Activated CD4-positive, alpha-beta T cell treated with anti-CD3 and anti-CD28 coated beads for 36 hours (primary cell): Measurements from ENCODE around the gene TSPAN31. TPM values are rescaled to one million over a fixed set of nuclear protein-coding genes. Genes with fewer than 3 reads are reported as not detected.

ENCODE experiments used
- ATAC-seq: fragments of 200-7000 bp; cut with Tn5 transposase; one replicate; pipeline ENCODE4 v1.10.0; 2021; ENCODE audit warnings: mild to moderate bottlenecking, moderate library complexity
- CTCF ChIA-PET: fragments of 350-600 bp; sonication (Branson Sonifier 250); formaldehyde crosslinking; loops from one replicate; lab custom pipeline; 2021; ENCODE audit warnings: antibody characterized with exemption; lab: Charles Lee
- POLR2A ChIA-PET: fragments of 350-600 bp; sonication (Branson Sonifier 250); formaldehyde crosslinking; loops from one replicate; lab custom pipeline; 2021; ENCODE audit warnings: antibody characterized with exemption, inconsistent platforms; lab: Charles Lee
- DNase-seq: peaks from one replicate; pipeline ENCODE4 v3.0.0-alpha.2; 2020
- H3K27ac Mint-ChIP-seq: one replicate; pipeline ENCODE4 v1.8.0; 2021; ENCODE audit warnings: mixed read lengths
- H3K27me3 Mint-ChIP-seq: one replicate; pipeline ENCODE4 v1.8.0; 2021; ENCODE audit warnings: mixed read lengths
- H3K36me3 Mint-ChIP-seq: one replicate; pipeline ENCODE4 v1.8.0; 2021; ENCODE audit warnings: low read depth, mixed read lengths
- H3K4me1 Mint-ChIP-seq: one replicate; pipeline ENCODE4 v1.8.0; 2021; ENCODE audit warnings: mixed read lengths
- H3K4me3 Mint-ChIP-seq: one replicate; pipeline ENCODE4 v1.8.0; 2021; ENCODE audit warnings: mild to moderate bottlenecking, moderate library complexity, mixed read lengths
- H3K9me3 Mint-ChIP-seq: one replicate; pipeline ENCODE4 v1.8.0; 2021; ENCODE audit warnings: low read depth, mixed read lengths
- intact Hi-C, 2 experiments: fragments of 100-400 bp; cut with DNase I in 1 of 2; cut with micrococcal nuclease in 1 of 2; formaldehyde crosslinking; loops; one replicate each; pipeline versions ENCODE4 v1.14.2 to v1.15.1; 2022 to 2024; cut with DNase I, micrococcal nuclease
- microRNA-seq: library from miRNA; unstranded; fragments of <30 nt; microRNA quantifications from one replicate; pipeline ENCODE4 v1.2.0, GENCODE V29; 2021; ENCODE audit warnings: borderline replicate concordance
- total RNA-seq, 2 experiments: library from RNA; stranded (reverse); gene quantifications; one replicate each; pipeline ENCODE4 v1.2.3, GENCODE V29; 2021

The TSPAN31 gene
- total RNA-seq, 2 experiments from 2014 or later, result 13.6 to 15.9 TPM

DNA sequence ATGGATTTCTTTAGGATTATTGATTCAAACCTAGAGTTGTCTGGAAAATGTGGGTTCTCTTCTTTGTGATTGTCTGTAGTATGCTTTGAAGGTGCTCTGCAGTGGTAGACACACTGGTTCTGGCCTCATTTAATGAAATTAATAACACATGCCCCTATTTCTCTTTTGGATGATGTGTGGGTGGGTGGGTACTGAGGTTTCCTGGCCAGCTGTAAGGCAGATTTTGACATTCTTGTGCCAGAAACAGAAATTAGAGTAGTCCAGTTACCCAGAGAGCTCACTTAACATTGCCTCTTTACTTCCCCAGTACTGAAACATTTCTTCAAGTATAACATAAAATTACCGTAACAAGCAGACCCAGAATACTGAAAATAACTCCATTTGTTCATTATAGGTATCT, 52.2 kb downstream of the TSPAN31 start:
- ATAC-seq, result no peak
- Mint-ChIP-seq H3K27ac (no peak overlapping the region), H3K4me1 (peaks cover 13% of the 10 kb centered on the region), H3K4me3 (no peak overlapping the region), H3K36me3 (peaks cover 38% of the 10 kb centered on the region), H3K27me3 (no peaks in the 10 kb centered on the region), H3K9me3 (no peaks in the 10 kb centered on the region)
- ChIA-PET CTCF (interaction anchor here (0.5 to 1.3 kb wide), 7 partner anchors 9 to 46 kb away, joined by 3 to 5 read pairs (median 3); partner anchors contain the start of gene TSFM), POLR2A (no interaction called here)
- intact Hi-C loops, result no loop called here
- no peak for DNase-seq

DNA sequence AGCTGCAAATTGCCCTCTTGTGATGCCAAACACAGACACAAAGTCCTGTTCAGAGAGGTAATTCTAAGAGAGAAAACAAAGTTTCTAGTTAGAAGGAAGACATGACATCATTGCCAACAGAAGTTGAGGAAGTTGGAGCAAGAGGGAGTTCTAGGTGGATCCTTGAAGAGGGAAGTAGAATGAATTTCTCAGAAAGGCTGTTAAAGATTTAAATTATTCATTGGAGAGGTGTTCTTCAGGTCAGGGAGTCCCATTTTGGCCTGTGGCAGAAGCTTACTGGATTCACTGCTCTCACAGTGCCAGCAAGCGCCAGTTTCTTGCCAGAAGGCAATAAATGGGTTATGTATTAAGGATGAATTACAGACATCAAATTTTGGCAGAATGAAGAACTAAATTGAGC, 53.1 kb downstream of the TSPAN31 start:
- no peak for DNase-seq
- no peak for ATAC-seq
- intact Hi-C loops, result no loop called here
- Mint-ChIP-seq H3K4me1 (peaks cover 11% of the 10 kb centered on the region), H3K27me3 (no peaks in the 10 kb centered on the region), H3K27ac (no peak overlapping the region), H3K9me3 (no peaks in the 10 kb centered on the region), H3K36me3 (peaks cover 33% of the 10 kb centered on the region), H3K4me3 (no peak overlapping the region)
- POLR2A ChIA-PET, result no interaction called here
- CTCF ChIA-PET, result interaction anchor here (0.5 to 1.3 kb wide), 4 partner anchors 13 to 46 kb away, joined by 3 to 4 read pairs (median 3); no protein-coding TSS in a partner anchor

Small RNAs within 50 kb of the gene (microRNA-seq; reads per million reads assigned to microRNA genes)
- gene MIR6759, result not detected

Other genes starting within 250 kb of the TSPAN31 start
- gene DDIT3, start 224.5 kb upstream of the TSPAN31 start, total RNA-seq, result 10 to 100 TPM; 31.2 to 32.2 TPM
- 10 to 100 TPM; 31.3 to 43.6 TPM for gene MBD6, start 222.2 kb upstream of the TSPAN31 start, total RNA-seq
- gene DCTN2, start 197.8 kb upstream of the TSPAN31 start, total RNA-seq, result 10 to 100 TPM; 69.7 to 81.2 TPM
- gene KIF5A, start 195.0 kb upstream of the TSPAN31 start, total RNA-seq, result 1 to 10 TPM; 1.3 to 1.4 TPM
- gene PIP4K2C, start 153.8 kb upstream of the TSPAN31 start, total RNA-seq, result 10 to 100 TPM; 12.1 to 14.9 TPM
- gene DTX3, start 140.2 kb upstream of the TSPAN31 start, total RNA-seq, result 10 to 100 TPM; 16.7 to 17.0 TPM
- 1 to 10 TPM; 2.2 to 2.6 TPM for gene ARHGEF25, start 133.6 kb upstream of the TSPAN31 start, total RNA-seq
- 1 to 10 TPM; 1.4 to 1.5 TPM for gene B4GALNT1, start 111.8 kb upstream of the TSPAN31 start, total RNA-seq
- 10 to 100 TPM; 61.7 to 63.2 TPM for gene OS9, start 50.9 kb upstream of the TSPAN31 start, total RNA-seq
- 10 to 100 TPM; 28.0 to 46.9 TPM for gene AGAP2, start 6.3 kb upstream of the TSPAN31 start, total RNA-seq
- 100 to 1,000 TPM; 132 to 208 TPM for gene CDK4, start 7.3 kb downstream of the TSPAN31 start, total RNA-seq
- 10 to 100 TPM; 20.9 to 22.5 TPM for gene MARCHF9, start 10.1 kb downstream of the TSPAN31 start, total RNA-seq
- 1 to 10 TPM; 6.6 to 6.8 TPM for gene CYP27B1, start 22.0 kb downstream of the TSPAN31 start, total RNA-seq
- 10 to 100 TPM; 31.9 to 33.5 TPM for gene METTL1, start 27.1 kb downstream of the TSPAN31 start, total RNA-seq
- 1 to 10 TPM; 2.5 to 3.9 TPM for gene EEF1AKMT3, start 27.6 kb downstream of the TSPAN31 start, total RNA-seq
- 10 to 100 TPM; 30.7 to 56.9 TPM for gene TSFM, start 37.7 kb downstream of the TSPAN31 start, total RNA-seq
- under 1 TPM; 0.53 to 0.75 TPM for gene AVIL, start 73.7 kb downstream of the TSPAN31 start, total RNA-seq
- gene CTDSP2, start 101.7 kb downstream of the TSPAN31 start, total RNA-seq, result 10 to 100 TPM; 80.9 to 85.4 TPM
- 10 to 100 TPM; 17.8 to 17.9 TPM for gene ATP23, start 196.5 kb downstream of the TSPAN31 start, total RNA-seq